GM12878 (cell line): ENCODE results near the gene PRKAG2. TPM values are rescaled to one million over a fixed set of nuclear protein-coding genes. Genes with fewer than 3 reads are reported as not detected.
A peak's percentile ranks its signal among the peaks of the same experiment; 100 is the strongest.

ENCODE experiments used
- ATAC-seq: fragments of 200-7000 bp; cut with Tn5 transposase; 3 replicates; pipeline ENCODE4 v1.9.1; 2020; ENCODE audit warnings: mild to moderate bottlenecking, moderate library complexity
- BruUV-seq: library from RNA; stranded (reverse); fragments of 400-500 nt; replicated peaks from 2 replicates; lab custom pipeline; 2021; lab: Mats Ljungman, UMichigan
- CTCF ChIA-PET: fragments of 300-600 bp; sonication (Branson Sonifier 250); formaldehyde crosslinking; extraction: SDS; loops from one replicate; lab custom pipeline; 2021; ENCODE audit warnings: inconsistent platforms; lab: Yijun Ruan, JAX
- POLR2A ChIA-PET: fragments of 350-600 bp; formaldehyde crosslinking; extraction: SDS; loops from one replicate; lab custom pipeline; 2021; ENCODE audit warnings: inconsistent platforms; lab: Charles Lee
- RAD21 ChIA-PET: fragments of 300-600 bp; sonication (Branson Sonifier 250); formaldehyde crosslinking; loops from one replicate; lab custom pipeline; 2023; ENCODE audit warnings: antibody characterized with exemption; ENCODE audit not compliant: unreplicated experiment; lab: Charles Lee
- SMC1A ChIA-PET: fragments of 300-600 bp; sonication (Branson Sonifier 250); formaldehyde crosslinking; loops from one replicate; lab custom pipeline; 2023; ENCODE audit not compliant: unreplicated experiment, uncharacterized antibody; lab: Charles Lee
- DNase-seq: peaks from one replicate; pipeline ENCODE4 v3.0.0-alpha.2; 2011; ENCODE audit warnings: low read depth, low spot score
- FAIRE-seq: peaks from 3 replicates; lab custom pipeline; 2011; peaks lifted over from hg19 to GRCh38; lab: Jason Lieb, UNC
- H2AFZ ChIP-seq: 2 replicates; pipeline ENCODE4 v1.6.0; 2011; ENCODE audit warnings: low read depth, low read length, control low read depth; ENCODE audit not compliant: control insufficient read depth
- H3K27ac ChIP-seq: 2 replicates; pipeline ENCODE4 v1.5.1; 2011; ENCODE audit warnings: control low read depth; ENCODE audit not compliant: control insufficient read depth, insufficient read depth
- H3K27me3 ChIP-seq, 2 experiments: replicated peaks in 1 of 2; 2 replicates each; pipeline versions ENCODE4 v1.6.0 to v1.6.1; 2011; ENCODE audit warnings: low read length in 1 of 2; ENCODE audit not compliant: control insufficient read depth in 2 of 2, insufficient read depth in 2 of 2
- H3K36me3 ChIP-seq, 2 experiments: 2 replicates each; pipeline ENCODE4 v1.5.1; 2011; ENCODE audit warnings: low read length in 1 of 2; ENCODE audit not compliant: control insufficient read depth in 2 of 2, insufficient read depth in 2 of 2
- H3K4me1 ChIP-seq: 2 replicates; pipeline ENCODE4 v1.6.1; 2011; ENCODE audit warnings: mild to moderate bottlenecking, low read length, moderate library complexity, mixed read lengths; ENCODE audit not compliant: control insufficient read depth, insufficient read depth
- H3K4me2 ChIP-seq: 2 replicates; pipeline ENCODE4 v1.6.0; 2011; ENCODE audit warnings: control low read depth; ENCODE audit not compliant: control insufficient read depth, insufficient read depth
- H3K4me3 ChIP-seq: fragments of 200-600 bp; sonication (generic); 2 replicates; pipeline ENCODE4 v1.5.1; 2016
- H3K79me2 ChIP-seq: 2 replicates; pipeline ENCODE4 v1.6.0; 2011; ENCODE audit warnings: low read length; ENCODE audit not compliant: control insufficient read depth, insufficient read depth
- H3K9ac ChIP-seq: 2 replicates; pipeline ENCODE4 v1.8.0; 2011; ENCODE audit warnings: low read length, control low read depth, mixed read lengths; ENCODE audit not compliant: control insufficient read depth, insufficient read depth
- H3K9me3 ChIP-seq: replicated peaks from 3 replicates; pipeline ENCODE4 v1.5.1; 2011; ENCODE audit warnings: mild to moderate bottlenecking, low read length; ENCODE audit not compliant: control insufficient read depth, insufficient read depth
- H4K20me1 ChIP-seq: 2 replicates; pipeline ENCODE4 v1.6.0; 2011; ENCODE audit not compliant: control insufficient read depth, insufficient read depth
- BCL11A ChIP-seq: IDR thresholded peaks from 2 replicates; pipeline ENCODE4 v1.6.1; 2011; ENCODE audit warnings: low read depth, low read length
- E4F1 ChIP-seq: fragments of 450-650 bp; IDR thresholded peaks from 2 replicates; pipeline ENCODE4 v1.6.1; 2018; ENCODE audit warnings: borderline replicate concordance, mild to moderate bottlenecking; ENCODE audit not compliant: partially characterized antibody
- FOXK2 ChIP-seq: fragments of 450-650 bp; IDR thresholded peaks from 2 replicates; pipeline ENCODE4 v1.6.1; 2017; ENCODE audit warnings: mild to moderate bottlenecking, moderate library complexity
- LARP7 ChIP-seq: fragments of 450-650 bp; IDR thresholded peaks from 2 replicates; pipeline ENCODE4 v1.6.1; 2017; ENCODE audit warnings: mild to moderate bottlenecking
- MTA2 ChIP-seq: fragments of 450-650 bp; IDR thresholded peaks from 2 replicates; pipeline ENCODE4 v1.6.1; 2016; ENCODE audit warnings: low read depth, mild to moderate bottlenecking, moderate library complexity
- MXI1 ChIP-seq: fragments of 150-350 bp; IDR thresholded peaks from 2 replicates; pipeline ENCODE4 v1.6.1; 2011; ENCODE audit warnings: low read depth, mild to moderate bottlenecking, inconsistent platforms, low read length, improper control_type of control experiment
- PAX5 ChIP-seq: IDR thresholded peaks from 2 replicates; pipeline ENCODE4 v1.6.1; 2011; ENCODE audit warnings: low read depth, low read length, borderline replicate concordance
- POLR2A ChIP-seq: IDR thresholded peaks from 2 replicates; pipeline ENCODE4 v1.6.1; 2011; ENCODE audit warnings: low read depth, mild to moderate bottlenecking, low read length
- SPI1 ChIP-seq: IDR thresholded peaks from 2 replicates; pipeline ENCODE4 v1.6.1; 2011; ENCODE audit warnings: low read depth, mild to moderate bottlenecking, low read length, moderate library complexity, borderline replicate concordance; ENCODE audit not compliant: insufficient read depth
- ZBED1 ChIP-seq: IDR thresholded peaks from 2 replicates; pipeline ENCODE4 v1.6.1; 2016; ENCODE audit warnings: borderline replicate concordance
- WGBS: methylation state at CpG from one replicate; pipeline ENCODE4 v1.1.6; 2016; ENCODE audit warnings: low lambda C conversion rate; ENCODE audit not compliant: insufficient replicate concordance, insufficient coverage; ENCODE audit errors: missing lambda C conversion rate; 5-methylcytosine and 5-hydroxymethylcytosine counted together
- in situ Hi-C: fragments of 300-500 bp; cut with MboI; formaldehyde crosslinking; loops from 9 replicates; pipeline ENCODE4 v1.14.3; 2018; ENCODE audit warnings: mixed read lengths
- intact Hi-C: fragments of 100-400 bp; cut with micrococcal nuclease; formaldehyde crosslinking; loops from one replicate; pipeline ENCODE4 v1.14.2; 2022; ENCODE audit not compliant: unreplicated experiment
- polyA plus RNA-seq, 11 experiments: library from polyadenylated mRNA; depleted of rRNA in 4 of 11; unstranded in 6 of 11; stranded (reverse) in 5 of 11; fragments of >200 nt; fragmentation: Nextera tagmentation in 4 of 11; fragmentation: Illumina TruSeq in 1 of 11; extraction: Ambion mirVana in 4 of 11; extraction: Trizol in 1 of 11; gene quantifications; 1 replicate in 1 of 11; 2 replicates in 10 of 11; pipeline versions ENCODE4 v1.2.1 to v1.2.3, GENCODE V29; 2011 to 2016; ENCODE audit warnings: inconsistent platforms in 2 of 11, missing spikeins in 2 of 11, low read depth in 1 of 11
- total RNA-seq, 4 experiments: library from RNA; depleted of rRNA in 3 of 4; stranded (reverse); fragments of >200 nt in 3 of 4; fragmentation: Illumina TruSeq in 1 of 4; extraction: Trizol in 1 of 4; gene quantifications; 2 replicates each; pipeline versions ENCODE4 v1.2.1 to v1.2.3, GENCODE V29; 2013 to 2021

The PRKAG2 gene
- total and polyA plus RNA-seq, 10 of the 15 experiments (the other 5 are each of a cell fraction or from before 2014, with no cell fraction given), result 3.4 to 8.9 (median 6.8) TPM

- no peaks in the 10 kb centered on the region for H3K79me2 ChIP-seq
- no peak overlapping the region for H3K9ac ChIP-seq
- ChIA-PET POLR2A (no interaction called here), CTCF (no interaction called here), RAD21 (no interaction called here), SMC1A (interaction anchor here (0.6 to 1.0 kb wide), 2 partner anchors 9 to 251 kb away, joined by 3 read pairs; no protein-coding TSS in a partner anchor)
- H3K4me1 ChIP-seq, result peaks cover 7% of the 10 kb centered on the region
- TF ChIP-seq SPI1 (0 out of 2 replicates have a peak, but pooled peaks have one; percentile 18), MXI1 (no peak)
- DNase-seq, result no peak
- no peak overlapping the region for H3K4me3 ChIP-seq
- no peak for FAIRE-seq
- H3K27me3 ChIP-seq, result no peaks in the 10 kb centered on the region; a peak in 1 of 4 replicates
- 51% methylated on average over 16 of the region's 16 CpGs for WGBS
- H2AFZ ChIP-seq, result no peak overlapping the region
- H3K36me3 ChIP-seq, result no peaks in the 10 kb centered on the region
- intact Hi-C loops, result no loop called here
- H3K27ac ChIP-seq, result no peak overlapping the region
- in situ Hi-C loops, result no loop called here
- no peaks in the 10 kb centered on the region for H4K20me1 ChIP-seq
- no peak for ATAC-seq
- BruUV-seq, result no TSS peak
- H3K9me3 ChIP-seq, result no peaks in the 10 kb centered on the region
- no peak overlapping the region for H3K4me2 ChIP-seq
These were observed 46.4 kb upstream of the PRKAG2 start for GRCh38 chr7:151923097-151923876.

GRCh38 chr7:151921451-151921850 is 44.5 kb upstream of the PRKAG2 start:
- Histone ChIP-seq H3K4me1 (peaks cover 6% of the 10 kb centered on the region), H3K27me3 (no peaks in the 10 kb centered on the region; a peak in 1 of 4 replicates)
- TF ChIP-seq PAX5 (no peak), MTA2 (no peak), E4F1 (no peak), BCL11A (peak; percentile 52; the same call in 1 of the 2 replicates), FOXK2 (no peak), POLR2A (no peak), LARP7 (no peak), ZBED1 (no peak)
- TF ChIP-seq, all 136 proteins: peak for 1
- H3K79me2 ChIP-seq, result no peaks in the 10 kb centered on the region
- 39% methylated on average over 11 of the region's 13 CpGs for WGBS
- no peaks in the 10 kb centered on the region for H4K20me1 ChIP-seq
- DNase-seq (no peak), ATAC-seq (no peak), FAIRE-seq (no peak)
- H3K4me3 ChIP-seq, result no peak overlapping the region
- H3K4me2 ChIP-seq, result no peak overlapping the region
- intact Hi-C loops, result no loop called here
- SMC1A ChIA-PET, result no interaction called here
- no peaks in the 10 kb centered on the region for H3K36me3 ChIP-seq
- no peaks in the 10 kb centered on the region for H3K9me3 ChIP-seq
- no peak overlapping the region for H3K9ac ChIP-seq
- POLR2A ChIA-PET, result no interaction called here
- RAD21 ChIA-PET, result no interaction called here
- H3K27ac ChIP-seq, result no peak overlapping the region
- no peak overlapping the region for H2AFZ ChIP-seq
- BruUV-seq, result no TSS peak
- in situ Hi-C loops, result no loop called here
- CTCF ChIA-PET, result no interaction called here
